Measurements from ENCODE around the gene KCNK18. TPM values are rescaled to one million over a fixed set of nuclear protein-coding genes. Genes with fewer than 3 reads are reported as not detected.
"Not testable (repeated sequence)": the region's sequence is repeated elsewhere in the genome, so short reads cannot be mapped to it uniquely, and the experiment has no call there.

KCNK18 gene
- polyA plus RNA-seq, 1 experiment = not detected

GRCh38 chr10:117223693-117224430 lies 26.6 kb downstream of the KCNK18 start:
- H3K4me3 ChIP-seq (ENCODE audit: low read depth, low read length) = no peak overlapping the region
- CTCF ChIA-PET = interaction anchor here (0.9 to 3.8 kb wide), 4 partner anchors 7 to 95 kb away, joined by 3 to 36 read pairs (median 5); no protein-coding TSS in a partner anchor
- TF ChIP-seq CTCF (IDR thresholded peaks at IDR 0.05; ENCODE audit: insufficient read depth, low read depth, low read length) = no peak
- POLR2A ChIA-PET = no interaction called here
- no peaks in the 10 kb centered on the region for H3K36me3 ChIP-seq (ENCODE audit: control insufficient read depth, insufficient read depth, low read length)
- no peak for DNase-seq (ENCODE audit: low read depth)
- no peaks in the 10 kb centered on the region; the same call in 1 of the 2 replicates for H3K27me3 ChIP-seq (ENCODE audit: control insufficient read depth, insufficient read depth, low read length)

GRCh38 chr10:117224881-117225280 lies 27.6 kb downstream of the KCNK18 start:
- Histone ChIP-seq H3K36me3 (ENCODE audit: control insufficient read depth, insufficient read depth, low read length) (no peaks in the 10 kb centered on the region), H3K27me3 (ENCODE audit: control insufficient read depth, insufficient read depth, low read length) (no peaks in the 10 kb centered on the region; the same call in 1 of the 2 replicates), H3K4me3 (ENCODE audit: low read depth, low read length) (no peak overlapping the region)
- ChIA-PET CTCF (interaction anchor here (0.9 to 3.8 kb wide), 3 partner anchors 8 to 95 kb away, joined by 3 to 36 read pairs (median 28); no protein-coding TSS in a partner anchor), POLR2A (no interaction called here)
- no peak for TF ChIP-seq CTCF (IDR thresholded peaks at IDR 0.05; ENCODE audit: insufficient read depth, low read depth, low read length)
- DNase-seq (ENCODE audit: low read depth) = no peak

- POLR2A ChIA-PET = no interaction called here
- TF ChIP-seq CTCF (IDR thresholded peaks at IDR 0.05; ENCODE audit: insufficient read depth, low read depth, low read length) = peak; percentile 57
- no peaks in the 10 kb centered on the region for H3K36me3 ChIP-seq (ENCODE audit: control insufficient read depth, insufficient read depth, low read length)
- no peak for DNase-seq (ENCODE audit: low read depth)
- no peak overlapping the region for H3K4me3 ChIP-seq (ENCODE audit: low read depth, low read length)
- H3K27me3 ChIP-seq (ENCODE audit: control insufficient read depth, insufficient read depth, low read length) = no peaks in the 10 kb centered on the region; the same call in none of the 2 replicates
- CTCF ChIA-PET = interaction anchor here (0.8 to 3.8 kb wide), 9 partner anchors 10 to 251 kb away, joined by 3 to 36 read pairs (median 3); no protein-coding TSS in a partner anchor
Measured at GRCh38 chr10:117226813-117227451, 29.6 kb downstream of the KCNK18 start.

- Histone ChIP-seq H3K27me3 (ENCODE audit: control insufficient read depth, insufficient read depth, low read length) (no peaks in the 10 kb centered on the region; the same call in none of the 2 replicates), H3K4me3 (ENCODE audit: low read depth, low read length) (no peak overlapping the region), H3K36me3 (ENCODE audit: control insufficient read depth, insufficient read depth, low read length) (no peaks in the 10 kb centered on the region)
- no peak for DNase-seq (ENCODE audit: low read depth)
- ChIA-PET POLR2A (no interaction called here), CTCF (interaction anchor here (1.3 to 3.3 kb wide), 4 partner anchors 10 to 92 kb away, joined by 4 to 28 read pairs (median 6); no protein-coding TSS in a partner anchor)
- TF ChIP-seq CTCF (IDR thresholded peaks at IDR 0.05; ENCODE audit: insufficient read depth, low read depth, low read length) = no peak
Measured at GRCh38 chr10:117228210-117228609, 30.9 kb downstream of the KCNK18 start.

GRCh38 chr10:117230107-117230506 lies 32.8 kb downstream of the KCNK18 start:
- not testable (repeated sequence) for H3K27me3 ChIP-seq (ENCODE audit: control insufficient read depth, insufficient read depth, low read length); H3K4me3 ChIP-seq (ENCODE audit: low read depth, low read length); H3K36me3 ChIP-seq (ENCODE audit: control insufficient read depth, insufficient read depth, low read length); DNase-seq (ENCODE audit: low read depth)
- ChIA-PET CTCF (interaction anchor here (0.6 to 1.9 kb wide), 2 partner anchors 11 to 90 kb away, joined by 3 to 8 read pairs; no protein-coding TSS in a partner anchor), POLR2A (interaction anchor here (0.6 kb wide), 1 partner anchor 13 kb away, joined by 7 read pairs; no protein-coding TSS in a partner anchor)

Measured in BJ (cell line).